Vagina (tissue), 2 donors: Measurements from ENCODE around the gene MLH3.

Source experiments
- POLR2A ChIP-seq, 2 donors: fragments of 450-650 bp; IDR thresholded peaks; one replicate each; pipeline ENCODE4 v1.6.1; 2017; ENCODE audit warnings: antibody characterized with exemption in 2 of 2, mild to moderate bottlenecking in 2 of 2, moderate library complexity in 2 of 2
- TF ChIP-seq, protein P1 (sequence below), 3 experiments: fragments of 450-650 bp in 2 of 3; fragments of 200-600 bp in 1 of 3; sonication (generic) in 1 of 3; IDR thresholded peaks; one replicate each; pipeline ENCODE4 v1.5.1; 2017 to 2019; ENCODE audit warnings: antibody characterized with exemption in 3 of 3, mild to moderate bottlenecking in 2 of 3, moderate library complexity in 2 of 3

DNA sequence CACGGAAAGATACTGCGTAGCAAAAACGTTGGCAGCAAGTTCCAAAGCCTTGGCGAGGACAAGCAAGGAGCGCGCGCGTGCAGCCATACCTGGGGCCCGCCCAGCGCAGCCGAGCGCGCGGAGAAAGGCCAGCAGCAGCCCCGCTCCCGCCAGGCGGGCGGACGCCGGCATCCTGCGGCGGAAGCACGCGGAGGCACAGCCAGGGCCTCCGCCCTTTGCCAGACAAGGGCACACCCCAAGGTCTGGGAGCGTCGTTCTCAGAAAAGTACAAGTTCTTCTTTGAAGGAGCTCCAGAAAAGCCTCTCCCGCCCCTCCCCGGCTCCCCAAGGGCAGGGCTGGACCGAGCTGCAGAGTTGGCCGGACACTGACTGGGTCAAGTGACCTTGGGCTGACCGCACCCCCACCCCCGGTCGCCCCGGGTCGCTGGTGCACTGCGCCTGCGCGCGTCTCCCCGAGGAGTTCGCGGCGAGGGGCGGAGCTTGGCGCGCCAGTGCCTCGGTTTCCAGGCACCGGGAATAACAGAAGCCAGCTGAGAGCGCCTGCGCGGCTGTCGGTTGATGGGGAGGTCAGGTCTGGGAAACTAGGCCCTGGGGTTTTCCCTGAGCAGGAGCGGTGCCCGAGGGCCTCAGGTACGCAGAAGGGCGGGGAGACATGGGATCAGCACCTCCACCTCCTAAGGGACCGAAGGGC lies 18.0 kb upstream of the MLH3 start, which contains the start of gene ZC2HC1C:
- TF ChIP-seq, protein P1, sequence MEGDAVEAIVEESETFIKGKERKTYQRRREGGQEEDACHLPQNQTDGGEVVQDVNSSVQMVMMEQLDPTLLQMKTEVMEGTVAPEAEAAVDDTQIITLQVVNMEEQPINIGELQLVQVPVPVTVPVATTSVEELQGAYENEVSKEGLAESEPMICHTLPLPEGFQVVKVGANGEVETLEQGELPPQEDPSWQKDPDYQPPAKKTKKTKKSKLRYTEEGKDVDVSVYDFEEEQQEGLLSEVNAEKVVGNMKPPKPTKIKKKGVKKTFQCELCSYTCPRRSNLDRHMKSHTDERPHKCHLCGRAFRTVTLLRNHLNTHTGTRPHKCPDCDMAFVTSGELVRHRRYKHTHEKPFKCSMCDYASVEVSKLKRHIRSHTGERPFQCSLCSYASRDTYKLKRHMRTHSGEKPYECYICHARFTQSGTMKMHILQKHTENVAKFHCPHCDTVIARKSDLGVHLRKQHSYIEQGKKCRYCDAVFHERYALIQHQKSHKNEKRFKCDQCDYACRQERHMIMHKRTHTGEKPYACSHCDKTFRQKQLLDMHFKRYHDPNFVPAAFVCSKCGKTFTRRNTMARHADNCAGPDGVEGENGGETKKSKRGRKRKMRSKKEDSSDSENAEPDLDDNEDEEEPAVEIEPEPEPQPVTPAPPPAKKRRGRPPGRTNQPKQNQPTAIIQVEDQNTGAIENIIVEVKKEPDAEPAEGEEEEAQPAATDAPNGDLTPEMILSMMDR (IDR thresholded peaks at IDR 0.05) = no peak
- TF ChIP-seq POLR2A (IDR thresholded peaks at IDR 0.05) = no peak
